GM18861 (cell line): ENCODE data around the gene ZMAT2.
"Not testable (repeated sequence)": the region's sequence is repeated elsewhere in the genome, so short reads cannot be mapped to it uniquely, and the experiment has no call there.

Source experiments
- ATAC-seq: cut with Tn5 transposase; IDR thresholded peaks from one replicate; pipeline ENCODE4 v1.9.1; 2021; ENCODE audit not compliant: unreplicated experiment

ZMAT2 gene

DNA sequence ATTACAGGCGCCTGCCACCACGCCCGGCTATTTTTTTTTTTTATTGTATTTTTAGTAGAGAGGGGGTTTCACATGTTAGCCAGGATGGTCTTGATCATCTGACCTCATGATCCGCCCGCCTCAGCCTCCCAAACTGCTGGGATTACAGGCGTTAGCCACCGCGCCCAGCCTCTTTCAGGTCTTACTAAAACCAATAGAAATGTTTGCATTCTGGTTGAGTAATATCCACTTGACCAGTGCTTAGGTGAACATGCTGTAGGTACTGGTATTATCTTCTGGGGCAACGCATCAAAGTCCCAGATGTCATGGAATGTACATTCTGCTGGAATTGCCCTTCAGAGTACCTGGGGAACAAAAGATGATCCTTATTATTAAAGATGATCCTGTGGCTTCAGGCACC, 8.5 kb downstream of the ZMAT2 start:
- ATAC-seq: not testable (repeated sequence)

DNA sequence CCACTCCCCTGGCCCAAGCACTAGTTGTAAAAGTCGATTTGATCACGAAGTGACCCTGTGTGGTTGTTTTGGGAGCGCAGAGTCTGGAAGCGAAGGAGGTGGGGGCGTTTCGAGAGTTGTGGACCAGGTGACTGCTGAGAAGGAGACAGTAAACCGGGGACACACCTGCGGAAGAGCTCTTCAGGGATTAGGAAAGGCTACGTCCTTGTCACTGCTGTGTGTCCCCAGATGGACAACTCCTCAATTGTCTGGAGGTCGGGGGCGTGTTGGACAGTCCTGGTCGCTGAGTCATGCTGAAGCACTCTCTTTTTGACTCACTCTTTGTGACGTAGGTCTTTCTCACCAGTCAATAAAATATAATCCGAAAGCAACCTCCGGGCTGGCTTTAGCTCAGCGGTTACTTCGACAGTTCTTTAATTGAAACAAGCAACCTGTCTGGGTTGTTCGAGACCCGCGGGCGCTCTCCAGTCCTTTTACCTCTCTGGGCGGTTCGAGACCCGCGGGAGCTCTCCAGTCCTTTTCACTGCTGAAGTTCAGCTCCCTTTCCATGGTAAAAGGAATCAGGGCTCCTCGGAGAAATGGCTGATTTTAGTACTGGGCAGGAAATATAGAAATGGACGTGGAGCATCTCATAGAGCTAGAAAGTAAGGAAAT, 10.8 kb downstream of the ZMAT2 start:
- peak; percentile 89 for ATAC-seq

DNA sequence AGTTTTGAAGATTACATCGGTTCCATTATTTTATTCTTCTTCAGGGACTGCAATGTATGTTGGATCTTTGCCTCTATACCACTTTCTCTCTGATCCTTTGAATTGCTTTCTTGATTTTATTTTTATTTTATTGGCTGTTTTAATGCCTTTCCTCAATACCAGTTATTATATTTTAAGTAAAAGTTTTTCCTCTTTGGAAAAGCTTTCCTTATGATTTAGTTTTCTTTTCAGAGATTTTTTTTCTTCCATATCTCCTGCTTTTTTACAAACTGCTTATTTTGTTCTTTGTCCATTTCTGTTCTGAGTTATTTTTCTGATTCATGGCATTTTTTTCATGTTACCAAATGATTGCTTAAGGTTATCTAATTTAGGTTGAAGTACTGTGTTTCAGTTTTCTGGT, 11.5 kb downstream of the ZMAT2 start:
- no peak for ATAC-seq

DNA sequence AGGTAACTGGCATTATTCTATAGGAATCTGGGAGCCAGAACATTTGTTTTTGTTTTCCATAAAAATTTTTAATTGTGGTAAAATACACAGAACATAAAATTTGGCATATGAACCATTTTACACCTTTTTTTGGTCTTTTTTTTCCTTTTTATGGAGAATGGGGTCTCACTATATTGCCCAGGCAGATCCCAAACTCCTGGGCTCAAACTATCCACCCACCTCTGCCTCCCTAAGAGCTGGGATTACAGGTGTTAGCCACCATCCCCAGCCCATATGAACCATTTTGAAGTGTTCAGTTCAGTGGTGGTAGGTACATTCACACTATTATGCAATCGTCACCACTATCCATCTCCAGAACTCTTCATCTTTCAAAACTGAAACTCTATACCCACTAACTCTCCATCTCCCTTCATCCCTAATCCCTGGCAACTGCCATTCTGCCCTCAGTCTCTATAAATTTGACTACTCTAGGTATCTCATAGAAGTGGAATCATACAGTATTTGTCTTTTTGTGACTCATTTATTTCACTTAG, 13.4 kb downstream of the ZMAT2 start:
- no peak for ATAC-seq

DNA sequence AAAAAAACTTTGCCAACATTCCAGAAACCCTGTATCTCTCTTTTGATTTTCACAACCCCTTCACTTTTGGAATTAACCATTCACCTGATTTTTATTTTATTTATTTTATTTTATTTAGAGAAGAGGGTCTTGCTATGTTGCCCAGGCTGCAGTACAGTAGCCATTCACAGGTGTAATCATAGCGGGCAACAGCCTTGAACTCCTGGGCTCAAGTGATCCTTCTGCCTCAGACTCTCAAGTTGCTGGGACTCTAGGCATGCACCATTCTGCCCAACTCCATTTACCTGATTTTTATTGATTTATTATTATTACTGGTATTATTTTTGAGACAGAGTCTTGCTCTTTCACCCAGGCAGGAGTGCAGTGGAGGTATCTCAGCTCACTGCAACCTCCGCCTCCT, 16.0 kb downstream of the ZMAT2 start:
- not testable (repeated sequence) for ATAC-seq

DNA sequence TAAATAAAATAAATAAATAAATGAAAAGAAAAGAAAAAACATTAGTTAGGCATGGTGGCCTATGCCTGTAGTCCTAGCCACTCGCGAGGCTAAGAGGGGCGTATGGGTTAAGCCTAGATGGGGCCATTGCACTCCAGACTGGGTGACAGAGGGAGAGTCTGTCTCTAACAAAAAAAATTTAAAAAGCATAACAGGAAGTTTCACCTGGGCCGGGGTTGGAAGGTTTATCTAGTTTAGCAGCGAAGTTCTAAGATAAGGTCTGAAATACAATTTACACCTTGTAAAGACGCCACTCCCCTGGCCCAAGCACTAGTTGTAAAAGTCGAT, 18.0 kb downstream of the ZMAT2 start:
- ATAC-seq: no peak

DNA sequence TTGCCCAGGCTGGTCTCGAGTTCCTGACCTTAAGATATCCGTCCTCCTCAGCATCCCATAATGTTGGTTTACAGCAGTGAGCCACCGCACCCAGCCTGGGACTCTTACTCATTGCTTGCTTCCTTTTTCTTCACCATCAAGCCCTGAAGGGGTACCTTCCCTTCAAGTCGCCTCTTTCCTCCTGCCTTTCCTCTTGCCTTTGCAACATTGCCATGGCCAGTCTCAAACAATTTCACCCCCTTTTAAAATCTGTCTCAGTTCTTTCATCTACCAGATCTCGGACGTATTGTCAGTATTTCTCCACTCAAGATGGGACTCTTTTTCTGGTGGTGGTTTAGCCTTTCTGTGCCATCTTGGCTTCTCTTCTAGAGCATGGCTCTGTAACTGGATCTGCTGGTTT, 20.5 kb downstream of the ZMAT2 start:
- ATAC-seq: not testable (repeated sequence)

DNA sequence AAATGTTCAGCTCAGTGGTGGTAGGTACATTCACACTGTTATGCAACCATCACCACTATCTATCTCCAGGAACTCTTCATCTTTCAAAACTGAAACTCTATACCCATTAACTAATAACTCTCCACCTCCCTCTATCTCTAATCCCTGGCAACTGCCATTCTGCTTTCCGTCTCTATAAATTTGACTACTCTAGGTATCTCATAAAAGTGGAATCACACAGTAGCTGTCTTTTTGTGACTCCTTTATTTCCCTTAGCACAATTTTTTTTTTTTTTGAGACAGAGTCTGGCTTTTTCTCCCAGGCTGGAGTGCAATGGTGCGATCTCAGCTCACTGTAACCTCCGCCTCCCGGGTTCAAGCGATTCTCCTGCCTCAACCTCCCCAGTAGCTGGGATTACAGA, 21.1 kb downstream of the ZMAT2 start:
- ATAC-seq: not testable (repeated sequence)

DNA sequence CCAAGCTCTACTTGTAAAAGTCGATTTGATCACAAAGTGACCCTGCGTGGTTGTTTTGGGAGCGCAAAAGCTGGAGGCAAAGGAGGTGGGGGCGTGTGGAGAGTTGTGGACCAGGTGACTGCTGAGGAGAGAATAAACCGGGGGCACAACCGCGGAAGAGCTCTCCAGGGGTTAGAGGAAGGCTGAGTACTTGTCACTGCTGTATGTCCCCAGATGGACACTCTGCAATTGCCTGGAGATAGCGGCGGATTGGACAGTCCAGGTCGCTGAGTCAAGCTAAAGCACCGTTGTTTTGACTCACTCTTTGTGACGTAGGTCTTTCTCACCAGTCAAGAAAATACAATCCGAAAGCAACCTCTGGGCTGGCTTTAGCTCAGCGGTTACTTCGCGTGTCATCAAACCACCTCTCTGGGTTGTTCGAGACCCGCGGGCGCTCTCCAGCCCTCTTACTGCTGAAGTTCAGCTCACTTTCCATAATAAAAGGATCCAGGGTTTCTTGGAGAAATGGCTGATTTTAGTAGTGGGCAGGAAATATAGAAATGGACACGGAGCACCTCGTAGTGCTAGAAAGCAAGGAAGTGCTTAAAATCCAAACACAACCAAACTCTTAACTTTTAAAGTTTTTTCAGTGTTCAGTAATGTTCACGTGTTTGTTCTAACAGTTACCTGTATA, 25.7 kb downstream of the ZMAT2 start:
- peak; percentile 92 for ATAC-seq

DNA sequence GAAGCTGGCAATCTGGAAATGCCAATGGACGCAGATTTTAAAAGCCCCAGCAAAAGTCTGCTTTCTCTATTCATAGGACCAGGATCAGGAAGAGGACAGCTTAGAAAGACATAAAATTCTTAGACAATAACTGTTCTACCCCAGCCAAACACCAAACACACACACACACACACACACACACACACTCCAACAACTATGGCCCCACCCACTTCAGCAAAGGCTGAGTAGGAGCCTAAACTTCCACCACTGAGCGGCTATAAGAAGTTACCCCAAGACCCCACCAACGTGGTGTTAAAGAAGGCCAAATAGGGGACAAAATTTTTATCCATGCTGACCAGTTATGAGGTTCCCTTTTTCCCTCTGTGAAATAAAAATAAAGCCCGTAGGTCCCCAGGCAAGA, 32.9 kb downstream of the ZMAT2 start:
- no peak for ATAC-seq

DNA sequence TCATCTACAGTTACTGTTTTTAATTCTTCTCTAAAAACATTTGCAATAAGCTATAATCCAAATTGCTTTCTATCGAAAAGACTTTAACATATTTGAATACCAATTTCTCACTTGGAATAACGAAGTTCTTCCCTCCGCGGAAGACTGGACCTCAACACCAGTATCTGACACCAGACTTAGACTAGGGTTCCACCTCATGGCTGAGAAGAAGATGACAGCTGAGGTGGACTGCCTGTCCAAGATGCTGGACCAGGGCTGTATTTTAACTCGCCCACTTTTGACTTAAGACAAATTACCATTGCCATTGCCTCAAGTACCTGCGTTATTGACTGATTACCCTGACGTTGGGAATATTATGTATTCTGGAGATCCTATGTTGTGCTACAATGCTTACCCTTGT, 34.1 kb downstream of the ZMAT2 start:
- ATAC-seq: no peak

DNA sequence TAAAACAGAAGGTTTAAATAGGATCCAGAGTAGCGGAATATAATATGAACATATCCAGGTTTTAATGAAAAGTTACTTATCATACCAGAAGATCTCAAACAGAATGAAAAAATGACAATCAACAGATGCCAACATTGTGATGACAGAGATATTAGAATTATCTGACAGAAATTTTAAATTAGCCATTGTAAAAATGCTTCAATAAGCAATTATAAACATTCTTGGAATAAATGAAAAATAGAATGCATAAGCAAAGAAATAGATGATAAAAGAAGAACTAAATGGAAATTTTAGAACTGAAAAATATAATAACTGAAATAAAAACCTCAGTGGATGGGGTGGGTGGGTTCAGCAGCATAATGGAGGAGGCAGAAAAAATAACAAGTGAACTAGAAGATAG, 37.2 kb downstream of the ZMAT2 start:
- no peak for ATAC-seq

DNA sequence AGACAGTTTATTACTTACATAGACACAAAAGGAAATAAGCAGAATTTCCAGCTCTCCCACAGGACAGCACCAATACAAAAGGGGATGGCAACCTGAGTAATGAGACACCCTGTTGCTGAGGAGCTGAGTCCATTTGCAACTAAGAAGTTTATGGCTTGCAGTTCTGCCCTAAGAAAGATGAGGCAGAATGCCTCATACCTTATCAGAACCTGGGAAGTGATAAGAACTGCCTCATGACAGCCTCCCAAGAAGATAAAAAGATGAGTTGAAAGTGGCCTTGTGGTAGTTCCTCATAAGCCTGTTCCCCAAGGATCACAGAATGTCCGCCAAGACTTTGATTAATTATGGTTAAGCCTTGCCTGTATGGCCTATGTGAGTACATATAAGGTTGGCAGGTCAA, 41.7 kb downstream of the ZMAT2 start:
- ATAC-seq: no peak

DNA sequence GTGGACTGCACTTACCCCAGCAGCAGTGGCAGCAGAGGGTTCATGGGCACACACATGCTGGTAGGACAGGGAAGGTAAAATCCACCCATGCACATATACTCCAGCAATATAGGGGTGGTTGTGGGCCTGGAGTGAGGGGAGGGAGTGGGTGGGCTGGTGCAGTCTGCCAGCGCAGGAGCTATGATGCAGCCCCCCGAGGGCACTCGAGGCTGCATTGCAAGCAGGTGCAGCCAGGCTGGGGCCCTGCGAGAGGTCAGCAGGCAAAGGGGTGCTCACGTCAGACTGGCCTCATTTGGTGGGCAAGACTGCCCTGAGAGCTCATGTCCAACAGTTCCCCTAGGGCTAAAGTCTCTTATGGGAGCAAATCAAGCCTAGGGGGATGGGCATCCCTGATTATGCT, 53.3 kb downstream of the ZMAT2 start:
- ATAC-seq: no peak
